GM12878 (cell line): ENCODE measurements around the gene LRSAM1. TPM values are rescaled to one million over a fixed set of nuclear protein-coding genes. Genes with fewer than 3 reads are reported as not detected.

Source experiments
- ATAC-seq: fragments of 200-7000 bp; cut with Tn5 transposase; 3 replicates; pipeline ENCODE4 v1.9.1; 2020; ENCODE audit warnings: mild to moderate bottlenecking, moderate library complexity
- BruUV-seq: library from RNA; stranded (reverse); fragments of 400-500 nt; replicated peaks from 2 replicates; lab custom pipeline; 2021; lab: Mats Ljungman, UMichigan
- CTCF ChIA-PET: fragments of 300-600 bp; sonication (Branson Sonifier 250); formaldehyde crosslinking; extraction: SDS; loops from one replicate; lab custom pipeline; 2021; ENCODE audit warnings: inconsistent platforms; lab: Yijun Ruan, JAX
- POLR2A ChIA-PET: fragments of 350-600 bp; formaldehyde crosslinking; extraction: SDS; loops from one replicate; lab custom pipeline; 2021; ENCODE audit warnings: inconsistent platforms; lab: Charles Lee
- RAD21 ChIA-PET: fragments of 300-600 bp; sonication (Branson Sonifier 250); formaldehyde crosslinking; loops from one replicate; lab custom pipeline; 2023; ENCODE audit warnings: antibody characterized with exemption; ENCODE audit not compliant: unreplicated experiment; lab: Charles Lee
- SMC1A ChIA-PET: fragments of 300-600 bp; sonication (Branson Sonifier 250); formaldehyde crosslinking; loops from one replicate; lab custom pipeline; 2023; ENCODE audit not compliant: unreplicated experiment, uncharacterized antibody; lab: Charles Lee
- DNase-seq: peaks from one replicate; pipeline ENCODE4 v3.0.0-alpha.2; 2011; ENCODE audit warnings: low read depth, low spot score
- FAIRE-seq: peaks from 3 replicates; lab custom pipeline; 2011; peaks lifted over from hg19 to GRCh38; lab: Jason Lieb, UNC
- H2AFZ ChIP-seq: 2 replicates; pipeline ENCODE4 v1.6.0; 2011; ENCODE audit warnings: low read depth, low read length, control low read depth; ENCODE audit not compliant: control insufficient read depth
- H3K27ac ChIP-seq: 2 replicates; pipeline ENCODE4 v1.5.1; 2011; ENCODE audit warnings: control low read depth; ENCODE audit not compliant: control insufficient read depth, insufficient read depth
- H3K27me3 ChIP-seq, 2 experiments: replicated peaks in 1 of 2; 2 replicates each; pipeline versions ENCODE4 v1.6.0 to v1.6.1; 2011; ENCODE audit warnings: low read length in 1 of 2; ENCODE audit not compliant: control insufficient read depth in 2 of 2, insufficient read depth in 2 of 2
- H3K36me3 ChIP-seq, 2 experiments: 2 replicates each; pipeline ENCODE4 v1.5.1; 2011; ENCODE audit warnings: low read length in 1 of 2; ENCODE audit not compliant: control insufficient read depth in 2 of 2, insufficient read depth in 2 of 2
- H3K4me1 ChIP-seq: 2 replicates; pipeline ENCODE4 v1.6.1; 2011; ENCODE audit warnings: mild to moderate bottlenecking, low read length, moderate library complexity, mixed read lengths; ENCODE audit not compliant: control insufficient read depth, insufficient read depth
- H3K4me2 ChIP-seq: 2 replicates; pipeline ENCODE4 v1.6.0; 2011; ENCODE audit warnings: control low read depth; ENCODE audit not compliant: control insufficient read depth, insufficient read depth
- H3K4me3 ChIP-seq: fragments of 200-600 bp; sonication (generic); 2 replicates; pipeline ENCODE4 v1.5.1; 2016
- H3K79me2 ChIP-seq: 2 replicates; pipeline ENCODE4 v1.6.0; 2011; ENCODE audit warnings: low read length; ENCODE audit not compliant: control insufficient read depth, insufficient read depth
- H3K9ac ChIP-seq: 2 replicates; pipeline ENCODE4 v1.8.0; 2011; ENCODE audit warnings: low read length, control low read depth, mixed read lengths; ENCODE audit not compliant: control insufficient read depth, insufficient read depth
- H3K9me3 ChIP-seq: replicated peaks from 3 replicates; pipeline ENCODE4 v1.5.1; 2011; ENCODE audit warnings: mild to moderate bottlenecking, low read length; ENCODE audit not compliant: control insufficient read depth, insufficient read depth
- H4K20me1 ChIP-seq: 2 replicates; pipeline ENCODE4 v1.6.0; 2011; ENCODE audit not compliant: control insufficient read depth, insufficient read depth
- ASH2L ChIP-seq: fragments of 300-600, 200-600 bp; sonication (generic); IDR thresholded peaks from 2 replicates; pipeline ENCODE4 v1.6.1; 2017; ENCODE audit warnings: low read depth, mild to moderate bottlenecking, borderline replicate concordance
- BHLHE40 ChIP-seq, 2 experiments: fragments of 450-650 bp in 1 of 2; IDR thresholded peaks; 2 replicates each; pipeline ENCODE4 v1.6.1; 2011 to 2017; ENCODE audit warnings: low read depth in 2 of 2, borderline replicate concordance in 1 of 2, improper control_type of control experiment in 1 of 2, low read length in 1 of 2, mild to moderate bottlenecking in 1 of 2
- CREB1 ChIP-seq: IDR thresholded peaks from 2 replicates; pipeline ENCODE4 v1.6.1; 2012; ENCODE audit warnings: low read depth, mild to moderate bottlenecking, inconsistent platforms
- GABPA ChIP-seq: IDR thresholded peaks from 2 replicates; pipeline ENCODE4 v1.6.1; 2014; ENCODE audit warnings: antibody characterized with exemption, low read depth, mild to moderate bottlenecking, inconsistent platforms
- LARP7 ChIP-seq: fragments of 450-650 bp; IDR thresholded peaks from 2 replicates; pipeline ENCODE4 v1.6.1; 2017; ENCODE audit warnings: mild to moderate bottlenecking
- PRDM15 ChIP-seq: fragments of 450-650 bp; formaldehyde crosslinking; IDR thresholded peaks from 2 replicates; pipeline ENCODE4 v1.4.0; 2020; ENCODE audit warnings: mild to moderate bottlenecking, moderate library complexity
- SMC3 ChIP-seq: IDR thresholded peaks from 2 replicates; pipeline ENCODE4 v1.6.1; 2011; ENCODE audit warnings: low read length, improper control_type of control experiment, borderline replicate concordance
- SUPT20H ChIP-seq: IDR thresholded peaks from 2 replicates; pipeline ENCODE4 v1.6.1; 2011; ENCODE audit warnings: low read depth, mild to moderate bottlenecking, low read length, moderate library complexity, borderline replicate concordance; ENCODE audit not compliant: control insufficient read depth
- WGBS: methylation state at CpG from one replicate; pipeline ENCODE4 v1.1.6; 2016; ENCODE audit warnings: low lambda C conversion rate; ENCODE audit not compliant: insufficient replicate concordance, insufficient coverage; ENCODE audit errors: missing lambda C conversion rate; 5-methylcytosine and 5-hydroxymethylcytosine counted together
- in situ Hi-C: fragments of 300-500 bp; cut with MboI; formaldehyde crosslinking; loops from 9 replicates; pipeline ENCODE4 v1.14.3; 2018; ENCODE audit warnings: mixed read lengths
- intact Hi-C: fragments of 100-400 bp; cut with micrococcal nuclease; formaldehyde crosslinking; loops from one replicate; pipeline ENCODE4 v1.14.2; 2022; ENCODE audit not compliant: unreplicated experiment
- polyA plus RNA-seq, 11 experiments: library from polyadenylated mRNA; depleted of rRNA in 4 of 11; unstranded in 6 of 11; stranded (reverse) in 5 of 11; fragments of >200 nt; fragmentation: Nextera tagmentation in 4 of 11; fragmentation: Illumina TruSeq in 1 of 11; extraction: Ambion mirVana in 4 of 11; extraction: Trizol in 1 of 11; gene quantifications; 1 replicate in 1 of 11; 2 replicates in 10 of 11; pipeline versions ENCODE4 v1.2.1 to v1.2.3, GENCODE V29; 2011 to 2016; ENCODE audit warnings: inconsistent platforms in 2 of 11, missing spikeins in 2 of 11, low read depth in 1 of 11
- total RNA-seq, 4 experiments: library from RNA; depleted of rRNA in 3 of 4; stranded (reverse); fragments of >200 nt in 3 of 4; fragmentation: Illumina TruSeq in 1 of 4; extraction: Trizol in 1 of 4; gene quantifications; 2 replicates each; pipeline versions ENCODE4 v1.2.1 to v1.2.3, GENCODE V29; 2013 to 2021

The LRSAM1 gene
- total and polyA plus RNA-seq, 10 of the 15 experiments (the other 5 are each of a cell fraction or from before 2014, with no cell fraction given): 0.14 to 23.4 (median 11.7) TPM

- ChIA-PET RAD21 (no interaction called here), SMC1A (no interaction called here), CTCF (interaction anchor here (1.0 to 1.5 kb wide), 3 partner anchors 78 to 228 kb away, joined by 3 to 5 read pairs (median 3); partner anchors contain the start of gene TOR2A), POLR2A (no interaction called here)
- in situ Hi-C loops (no loop called here), intact Hi-C loops (no loop called here)
- H3K79me2 ChIP-seq: no peaks in the 10 kb centered on the region
- ATAC-seq (no peak), DNase-seq (no peak), FAIRE-seq (no peak)
- H3K9ac ChIP-seq: no peak overlapping the region
- H4K20me1 ChIP-seq: no peaks in the 10 kb centered on the region
- no peaks in the 10 kb centered on the region for H3K4me1 ChIP-seq
- no peaks in the 10 kb centered on the region for H3K36me3 ChIP-seq
- BruUV-seq: no TSS peak
- no peak overlapping the region for H3K27ac ChIP-seq
- no peaks in the 10 kb centered on the region for H3K27me3 ChIP-seq
- no peak overlapping the region for H2AFZ ChIP-seq
- TF ChIP-seq SMC3: no peak
- no peak for TF ChIP-seq SUPT20H
- no peak for TF ChIP-seq ASH2L
- no peak for TF ChIP-seq PRDM15 (CRISPR knock-in tag)
- TF ChIP-seq LARP7: no peak
- no peak for TF ChIP-seq CREB1
- TF ChIP-seq BHLHE40 (IDR thresholded peaks at IDR 0.05; ENCODE audit: borderline replicate concordance in 1 of 2, low read depth in 2 of 2, low read length in 1 of 2): no peak
- TF ChIP-seq GABPA: no peak
- no peak overlapping the region for H3K4me2 ChIP-seq
- H3K4me3 ChIP-seq: no peak overlapping the region
- H3K9me3 ChIP-seq: no peaks in the 10 kb centered on the region
- 64% methylated on average over 27 of the region's 42 CpGs for WGBS
Observed at GRCh38 chr9:127506814-127507750, 55.8 kb downstream of the LRSAM1 start.
